GM18499 (cell line): ENCODE data around the gene C10orf67.
"Not testable (repeated sequence)": the region's sequence is repeated elsewhere in the genome, so short reads cannot be mapped to it uniquely, and the experiment has no call there.

ENCODE experiments used
- ATAC-seq: cut with Tn5 transposase; IDR thresholded peaks from one replicate; pipeline ENCODE4 v1.9.1; 2021; ENCODE audit warnings: moderate number of reproducible peaks; ENCODE audit not compliant: insufficient read depth, unreplicated experiment

C10orf67 gene

DNA sequence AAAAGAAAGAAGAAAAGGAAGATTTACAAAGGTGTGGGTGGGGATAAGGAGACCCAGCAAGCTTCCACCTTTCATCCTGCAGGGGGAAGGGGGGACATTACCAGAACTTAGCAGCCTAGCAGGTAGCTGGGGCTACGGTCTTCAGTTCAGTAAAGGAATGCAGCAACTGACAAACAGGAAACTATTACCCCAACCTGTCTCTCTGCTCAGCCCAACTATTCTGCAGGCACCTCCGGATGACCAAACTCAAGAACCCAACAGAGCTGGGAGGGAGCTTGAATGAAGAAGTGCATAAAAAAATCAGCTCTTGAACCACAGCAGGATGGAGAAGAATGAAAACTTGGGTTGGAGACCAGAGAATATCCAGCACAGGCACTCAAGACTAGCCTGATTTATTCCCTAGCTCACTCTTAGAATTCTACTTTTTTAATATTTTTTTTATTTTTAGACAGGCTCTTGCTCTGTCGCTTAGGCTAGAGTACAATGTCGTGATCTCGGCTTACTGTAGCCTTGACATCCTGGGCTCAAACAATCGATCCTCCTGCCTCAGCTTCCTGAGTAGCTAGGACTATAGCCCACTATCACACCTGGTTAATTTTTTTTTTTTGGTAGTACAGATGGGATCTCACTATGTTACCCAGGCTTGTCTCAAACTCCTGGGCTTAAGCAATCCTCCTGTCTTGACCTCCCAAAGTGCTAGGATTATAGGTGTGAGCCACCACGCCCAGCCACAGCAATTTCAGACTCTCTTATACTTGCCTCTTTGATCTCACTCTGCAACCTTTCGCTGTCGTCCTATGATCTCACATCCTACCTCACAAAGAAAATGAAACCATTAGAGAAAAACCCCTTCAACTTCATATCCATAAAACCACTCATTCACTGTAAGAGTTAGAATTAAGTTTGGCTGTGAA, 18.5 kb upstream of the C10orf67 start:
- peak; percentile 41 for ATAC-seq

DNA sequence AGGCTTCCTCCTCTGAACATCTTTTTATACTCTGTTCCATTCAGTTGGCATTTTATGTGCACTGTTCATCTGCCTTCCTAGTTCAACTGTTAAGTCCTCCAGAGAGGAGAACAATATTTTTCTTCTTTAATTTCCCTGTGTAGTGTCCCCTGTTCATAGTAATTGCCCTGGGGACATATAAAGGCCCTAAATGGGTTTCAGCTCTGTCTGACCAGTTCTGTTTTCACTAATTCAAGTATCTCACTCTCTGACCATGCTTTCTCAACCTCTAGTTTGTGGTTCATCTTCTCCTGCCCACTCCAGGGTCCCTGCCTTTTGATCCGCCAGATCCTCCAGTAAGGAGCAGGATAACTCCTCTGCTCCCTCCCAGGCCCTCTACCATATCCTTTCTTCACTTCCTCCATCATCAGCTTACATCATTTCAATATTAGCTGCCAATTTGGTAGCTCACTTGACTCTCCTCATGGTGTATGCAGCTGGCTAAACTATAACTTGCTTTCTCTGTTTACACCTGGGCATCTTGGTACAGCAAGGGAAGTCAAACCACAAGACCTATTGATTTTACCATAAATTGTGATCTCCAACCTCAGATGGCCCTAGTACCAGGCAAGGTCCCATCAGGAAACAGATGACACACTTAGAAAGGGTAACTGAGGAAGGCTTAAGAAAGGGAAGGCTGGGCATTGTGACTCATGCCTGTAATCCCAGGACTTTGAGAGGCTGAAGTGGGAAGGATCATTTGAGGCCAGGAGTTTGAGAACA, 17.7 kb upstream of the C10orf67 start:
- peak; percentile 26 for ATAC-seq

DNA sequence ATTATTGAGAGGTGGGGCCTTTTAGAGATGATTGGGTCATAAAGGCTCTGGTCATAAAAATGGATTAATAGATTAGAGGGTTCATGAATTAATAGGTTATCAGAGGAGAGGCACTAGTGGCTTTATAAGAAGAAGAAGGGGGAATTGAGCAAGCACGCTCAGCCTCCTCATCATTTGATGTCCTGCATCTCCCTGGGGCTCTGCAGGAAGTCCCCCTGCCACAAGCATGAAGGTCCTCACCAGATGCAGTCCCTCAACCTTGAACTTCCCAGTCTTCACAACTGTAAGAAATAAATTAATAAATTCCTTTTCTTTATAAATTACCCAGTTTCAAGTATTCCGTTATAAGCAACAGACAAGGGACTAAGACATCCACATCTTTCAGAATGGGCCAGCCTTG, 17.1 kb upstream of the C10orf67 start:
- no peak for ATAC-seq

DNA sequence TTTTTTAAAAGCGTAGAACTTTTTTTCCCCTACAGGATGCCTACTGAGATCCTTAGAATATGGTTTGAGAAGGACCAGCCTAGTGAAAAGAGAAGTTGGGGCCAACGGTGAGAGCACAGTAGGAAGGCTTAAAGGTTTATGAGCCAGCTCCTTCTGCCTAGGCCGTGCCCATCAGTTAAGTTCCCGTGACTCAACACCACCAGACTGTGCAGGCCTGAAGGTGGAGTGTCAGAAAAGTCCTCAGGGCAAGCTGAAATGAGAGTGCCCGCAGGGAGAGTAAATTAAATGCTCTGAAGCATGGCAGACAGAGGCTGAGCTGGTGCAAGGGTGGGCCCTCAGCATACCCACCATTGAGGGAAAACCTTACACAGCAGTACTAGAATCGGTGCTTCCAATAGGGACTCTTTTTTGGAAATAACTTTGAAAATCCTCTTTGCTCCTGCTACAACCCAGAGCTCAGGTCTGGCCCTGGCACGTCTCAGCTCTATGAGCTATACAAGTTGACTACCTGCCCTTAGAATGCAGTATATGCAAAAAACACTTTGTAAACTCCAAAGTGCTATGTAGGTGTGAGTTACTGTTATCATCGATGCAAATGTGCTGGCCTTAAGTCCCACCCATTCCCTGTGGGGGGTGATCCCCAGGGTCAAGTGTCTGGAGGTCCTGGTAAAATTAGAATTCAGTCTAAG, 15.2 kb upstream of the C10orf67 start:
- ATAC-seq, result no peak

DNA sequence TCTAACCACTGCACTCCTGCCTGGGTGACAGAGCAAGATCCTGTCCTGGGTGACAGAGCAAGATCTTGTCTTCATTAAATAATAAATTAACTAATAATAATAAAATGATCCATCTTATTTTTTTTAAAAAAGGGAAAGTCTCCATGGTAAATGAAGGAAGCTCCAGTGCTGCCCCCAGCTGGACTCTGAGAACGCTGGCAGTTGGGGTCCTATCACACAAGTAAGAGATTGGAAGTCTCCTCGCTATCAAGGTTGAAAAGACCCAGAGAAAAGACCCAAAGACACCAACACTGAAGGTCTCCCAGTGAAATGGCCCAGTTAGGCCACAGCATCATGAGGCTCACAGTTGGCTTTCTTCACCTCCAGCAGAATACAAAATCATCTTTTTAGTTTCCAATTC, 13.8 kb upstream of the C10orf67 start:
- ATAC-seq, result no peak

DNA sequence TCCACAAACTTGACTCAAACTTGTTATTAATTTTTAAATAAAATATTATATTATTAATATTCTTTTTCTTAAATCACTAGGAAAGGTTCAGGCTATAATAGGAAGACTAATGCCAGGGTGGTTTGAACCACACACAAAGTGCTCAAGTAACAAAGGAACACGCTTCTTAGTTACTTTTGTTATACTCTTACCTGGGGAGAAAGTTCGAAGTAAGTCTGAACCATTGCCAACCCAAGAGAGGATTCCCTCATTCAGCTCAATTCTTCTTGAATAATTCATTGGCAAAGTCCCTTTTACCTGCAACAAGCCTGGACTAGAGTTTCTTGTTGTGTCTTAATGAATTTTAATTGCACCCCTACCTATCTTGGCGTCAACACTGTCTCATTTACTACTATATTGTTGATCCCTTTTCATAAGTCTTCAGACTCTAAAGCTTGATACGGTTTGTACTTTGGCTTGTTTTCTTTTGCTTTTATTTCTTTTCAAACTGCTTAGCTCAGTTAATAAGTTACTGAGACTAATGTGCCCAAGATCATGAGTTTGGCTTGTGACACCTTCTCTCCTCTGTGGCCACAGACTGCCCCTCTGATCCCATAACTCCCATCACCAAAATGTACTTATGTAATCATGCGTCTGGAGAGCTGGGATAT, 10.2 kb upstream of the C10orf67 start:
- ATAC-seq, result no peak

DNA sequence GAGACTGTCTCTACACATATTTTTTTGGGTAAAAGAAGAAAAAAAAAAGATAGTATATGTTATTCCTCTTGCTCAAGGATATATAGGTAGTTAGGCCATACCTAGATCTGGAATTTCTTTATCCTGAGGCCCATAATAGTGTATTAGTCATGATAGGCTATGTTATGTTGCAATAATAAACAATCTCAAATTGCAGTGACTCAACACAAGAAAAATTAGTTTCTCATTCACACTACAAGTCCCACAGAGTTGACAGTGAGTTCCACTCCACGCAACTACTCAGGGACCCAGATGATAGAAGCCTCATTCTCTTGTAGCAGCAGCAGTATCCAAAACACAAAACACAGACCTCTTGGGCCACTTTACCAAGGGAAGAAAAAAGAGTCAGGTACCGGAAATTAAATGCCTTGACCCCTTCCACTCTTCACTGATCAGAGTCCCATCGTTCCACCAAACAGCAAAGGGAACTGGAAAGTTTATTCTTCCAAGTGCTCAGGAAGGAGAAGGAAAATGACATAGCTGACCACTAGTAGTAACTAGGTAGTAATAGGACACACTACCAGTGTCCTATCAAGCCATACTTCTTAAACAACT, 7.4 kb upstream of the C10orf67 start:
- no peak for ATAC-seq

DNA sequence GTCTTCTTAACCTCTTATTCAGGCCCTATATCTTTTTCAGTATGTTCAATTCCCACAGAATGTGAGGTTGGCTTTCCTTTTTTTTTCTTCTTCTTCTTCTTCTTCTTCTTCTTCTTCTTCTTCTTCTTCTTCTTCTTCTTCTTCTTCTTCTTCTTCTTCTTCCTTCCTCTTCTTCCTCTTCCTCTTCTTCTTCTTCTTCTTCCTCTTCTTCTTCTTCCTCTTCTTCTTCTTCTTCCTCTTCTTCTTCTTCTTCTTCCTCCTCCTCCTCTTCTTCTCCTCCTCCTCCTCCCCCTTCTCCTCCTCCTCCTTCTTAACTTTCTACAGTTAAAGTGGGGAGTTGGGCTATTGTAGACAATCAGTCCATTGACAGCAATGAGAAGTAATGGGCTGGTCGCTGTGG, 6.1 kb upstream of the C10orf67 start:
- not testable (repeated sequence) for ATAC-seq

DNA sequence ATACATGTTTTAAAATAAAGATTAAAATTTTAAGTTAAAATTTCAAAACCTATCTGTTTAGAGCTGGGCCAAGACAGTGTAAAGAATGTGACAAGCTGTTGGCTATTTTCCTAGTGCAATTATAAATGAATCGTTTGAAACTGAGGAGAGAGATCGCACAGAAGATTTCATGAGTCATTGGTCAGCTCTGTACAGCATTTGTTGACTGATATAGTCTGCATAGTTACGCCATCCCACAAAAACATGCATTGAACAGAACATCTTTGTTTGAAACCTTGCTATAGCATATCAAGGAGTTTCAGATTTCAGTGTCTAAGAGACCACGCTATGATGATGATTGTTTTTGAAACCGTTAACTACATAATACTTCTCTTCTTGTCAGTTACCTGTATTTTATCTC, 1.3 kb upstream of the C10orf67 start:
- ATAC-seq, result no peak

DNA sequence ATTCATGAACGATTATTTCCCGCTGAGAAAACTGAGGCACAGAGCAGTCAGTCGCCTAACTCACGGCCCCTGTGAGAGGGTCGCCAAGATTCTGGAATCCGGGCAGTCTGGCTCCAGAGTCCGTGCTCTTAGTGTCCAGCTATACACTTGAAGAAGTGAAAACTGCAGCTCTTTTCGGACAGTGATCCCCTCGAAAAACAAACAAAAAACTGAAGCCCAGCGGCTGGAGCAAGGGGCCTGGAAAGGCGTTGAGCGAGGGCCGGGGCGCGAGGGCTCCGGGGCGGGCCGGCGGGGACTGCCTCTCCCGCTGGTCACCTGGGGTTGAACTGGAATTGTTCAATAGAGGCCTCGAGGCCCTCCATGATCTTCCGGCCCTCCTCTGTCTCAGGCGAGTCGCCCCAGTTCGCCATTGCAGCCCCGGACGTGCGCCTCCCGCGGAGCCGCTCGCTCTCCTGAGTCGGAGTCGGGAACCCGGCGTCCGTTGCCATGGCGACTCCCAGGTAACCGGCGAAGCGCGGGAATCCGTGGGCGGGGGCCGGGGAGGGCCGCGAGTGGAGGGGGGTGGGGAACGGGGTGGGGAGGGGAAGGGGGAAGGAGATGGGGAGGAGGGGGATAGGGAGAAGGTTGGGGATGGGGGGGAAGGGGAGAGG, 881 bp downstream of the C10orf67 start:
- no peak for ATAC-seq

DNA sequence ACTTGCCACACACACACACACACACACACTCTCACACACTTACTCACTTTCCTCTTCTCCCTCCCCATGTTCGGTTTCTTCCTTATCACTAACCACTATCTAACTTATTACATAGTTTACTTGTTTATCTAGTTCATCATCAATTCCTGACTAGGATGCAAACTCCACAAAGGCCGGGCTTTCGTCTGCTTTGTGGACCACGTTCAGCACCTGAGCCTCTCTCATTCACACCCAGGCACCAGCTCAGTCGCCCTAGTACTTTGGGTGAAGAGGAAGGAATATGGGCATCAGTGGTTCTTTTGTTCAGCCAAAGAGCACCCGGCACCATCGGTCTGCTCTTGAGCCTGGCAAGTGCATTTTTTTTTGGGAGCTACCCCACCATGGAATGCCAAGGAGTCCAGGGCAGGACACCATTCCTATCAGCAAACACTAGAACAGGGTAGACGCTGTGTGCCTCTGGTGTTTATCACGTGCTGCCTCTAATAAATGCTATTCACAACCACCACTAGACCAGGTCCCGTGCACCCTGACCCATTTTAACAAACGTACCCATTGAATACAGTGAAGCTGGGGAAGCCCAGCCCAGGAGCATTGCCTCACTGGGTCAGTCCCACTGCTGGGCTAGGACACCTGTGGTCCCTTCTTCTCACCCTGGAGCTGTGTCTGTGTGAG, 2.2 kb downstream of the C10orf67 start:
- no peak for ATAC-seq

DNA sequence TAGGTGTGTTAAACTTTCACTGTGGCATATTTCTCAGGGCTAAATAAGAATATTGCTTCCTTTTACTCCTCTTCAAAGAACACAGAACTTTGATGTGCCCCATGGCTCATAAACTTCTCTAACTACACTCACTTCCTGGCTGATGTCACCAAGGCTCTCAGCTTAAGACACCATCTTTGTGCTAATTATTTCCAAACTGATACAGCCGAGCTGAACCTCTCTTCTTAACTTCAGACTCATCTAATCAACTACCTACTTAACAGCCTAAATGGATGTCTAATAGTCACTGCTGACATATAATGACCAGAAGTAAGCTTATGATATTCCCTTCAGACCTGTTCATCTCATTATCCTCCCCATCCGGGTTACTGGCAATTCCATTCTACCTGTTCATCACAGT, 3.6 kb downstream of the C10orf67 start:
- ATAC-seq, result no peak

DNA sequence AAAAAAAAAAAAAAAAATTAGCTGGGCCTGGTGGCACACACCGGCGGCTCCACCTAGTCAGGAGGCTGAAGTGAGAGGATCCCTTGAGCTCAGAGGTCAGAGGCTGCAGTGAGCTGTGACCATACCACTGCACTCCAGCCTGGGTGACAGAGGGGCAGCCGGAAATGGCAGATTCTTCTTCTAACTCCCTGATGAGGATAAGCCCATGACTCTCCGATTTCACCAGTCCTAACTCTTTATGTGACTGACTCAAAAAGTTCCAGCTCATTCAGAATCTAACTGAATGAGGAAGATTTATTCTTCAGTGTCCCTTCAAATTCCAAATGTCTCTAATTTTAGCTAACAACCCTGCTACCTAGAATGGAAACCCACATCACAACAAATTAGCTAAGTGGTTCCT, 4.2 kb downstream of the C10orf67 start:
- ATAC-seq, result no peak

DNA sequence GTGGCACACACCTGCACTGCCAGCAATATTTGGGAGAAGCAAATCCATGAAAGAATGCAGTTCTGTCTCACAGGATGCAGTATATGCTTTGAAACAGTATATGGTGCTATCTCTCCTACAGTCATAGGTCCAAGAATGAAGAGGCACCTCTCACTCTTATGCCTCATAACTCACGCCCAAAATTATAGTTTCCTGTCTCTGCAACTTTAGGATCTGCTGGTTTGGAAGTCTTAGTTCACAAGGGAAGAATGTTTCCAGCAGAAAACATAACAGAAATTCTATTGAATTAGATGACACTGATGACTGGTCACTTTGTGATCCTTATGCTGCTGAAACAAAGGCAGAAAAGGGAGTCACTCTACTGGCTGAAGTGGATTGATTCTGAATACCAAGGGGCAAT, 5.7 kb downstream of the C10orf67 start:
- ATAC-seq, result no peak

DNA sequence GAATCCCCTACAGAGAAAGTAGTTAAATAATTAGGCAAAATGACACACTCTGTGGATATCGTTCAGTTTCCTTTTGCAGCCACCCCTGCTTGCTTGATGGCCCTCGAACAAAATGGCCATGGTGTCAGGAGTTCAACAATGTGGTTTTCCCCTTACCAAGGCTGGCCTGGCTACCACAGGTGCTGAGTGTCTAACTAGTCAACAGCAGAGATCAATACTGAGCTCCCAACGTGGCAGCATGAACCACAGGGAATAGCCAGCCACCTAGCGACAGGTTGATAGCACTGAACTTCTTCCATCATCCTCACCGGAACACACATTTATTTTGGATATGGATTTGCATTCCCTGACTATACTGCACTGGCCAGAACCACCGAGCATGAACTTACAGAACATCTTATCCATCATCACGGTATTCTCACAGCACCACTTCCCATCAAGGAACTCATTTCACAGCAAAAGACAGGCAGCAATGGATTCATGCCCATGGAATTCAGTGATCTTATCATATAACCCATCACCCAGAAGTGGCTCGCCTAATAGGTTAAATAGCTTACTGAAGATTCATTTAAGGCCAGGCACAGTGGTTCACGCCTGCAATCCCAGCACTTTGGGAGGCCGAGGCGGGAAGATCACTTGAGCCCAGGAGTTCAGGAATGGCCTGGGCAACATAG, 6.3 kb downstream of the C10orf67 start:
- ATAC-seq, result no peak

DNA sequence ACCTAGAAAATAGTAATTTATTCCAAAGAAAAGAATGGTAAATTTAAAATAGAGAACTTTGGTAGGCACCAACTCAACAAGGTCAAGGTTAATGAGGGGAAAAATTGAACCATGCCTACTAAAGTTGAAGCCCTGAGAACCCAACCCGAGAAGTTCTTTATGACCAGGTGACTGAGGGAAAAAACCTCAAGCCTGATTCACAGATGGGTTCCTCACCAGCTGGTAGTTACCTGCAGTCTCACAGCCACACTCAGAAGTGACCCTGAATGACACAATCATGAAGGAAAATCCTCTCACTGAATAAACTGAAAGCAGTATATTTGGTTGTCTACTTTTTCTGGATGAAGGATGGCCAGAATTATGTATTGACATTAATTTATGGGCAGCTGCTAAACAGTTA, 7.0 kb downstream of the C10orf67 start:
- no peak for ATAC-seq

DNA sequence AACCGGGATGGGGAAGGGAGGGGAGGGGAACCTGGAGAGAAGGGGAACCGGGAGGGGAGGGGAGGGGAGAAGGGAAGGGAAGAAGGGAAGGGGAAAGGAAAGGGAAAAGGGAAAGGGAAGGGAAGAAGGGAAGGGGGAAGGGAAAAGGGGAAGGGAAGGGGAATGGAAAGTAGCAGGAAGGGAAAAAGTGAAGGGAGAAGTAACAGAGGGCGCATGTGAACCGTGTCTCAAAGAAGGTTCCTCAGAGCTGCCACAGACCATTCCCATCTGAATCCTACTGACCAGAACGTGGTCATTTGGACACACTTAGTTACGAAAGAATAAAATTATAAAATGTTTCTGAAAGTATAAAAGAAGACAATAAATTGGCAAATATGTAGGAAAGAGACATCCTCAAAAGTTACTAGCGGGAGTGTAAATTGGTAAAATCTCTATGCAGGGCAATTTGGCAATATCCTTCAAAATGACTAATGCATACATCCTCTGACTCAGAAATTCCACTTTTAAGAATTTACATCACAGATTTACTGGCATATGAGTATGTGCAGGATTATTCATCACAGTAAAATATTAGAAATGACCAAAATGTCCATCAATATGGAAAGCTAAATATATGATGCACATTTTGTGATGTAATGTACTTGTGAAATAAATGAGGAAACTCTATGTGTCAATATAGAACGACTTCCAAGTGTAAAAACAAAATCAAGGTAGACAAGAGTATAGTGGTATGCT, 12.9 kb downstream of the C10orf67 start:
- no peak for ATAC-seq

DNA sequence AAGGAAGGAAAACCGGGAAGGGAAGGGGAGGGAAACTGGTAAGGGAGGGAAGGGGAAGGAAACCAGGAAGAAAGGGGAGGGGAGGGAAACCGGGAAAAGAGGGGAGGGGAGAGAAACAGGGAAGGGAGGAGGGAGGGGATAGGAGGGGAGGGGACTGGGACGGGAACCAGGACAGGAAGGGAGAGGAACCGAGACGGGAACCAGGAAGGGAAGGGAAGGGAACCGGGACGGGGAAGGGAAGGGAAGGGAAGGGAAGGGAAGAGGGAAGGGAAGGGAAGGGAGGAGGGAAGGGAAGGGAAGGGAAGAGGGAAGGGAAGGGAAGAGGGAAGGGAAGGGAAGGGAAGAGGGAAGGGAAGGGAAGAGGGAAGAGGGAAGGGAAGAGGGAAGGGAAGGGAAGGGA, 13.6 kb downstream of the C10orf67 start:
- ATAC-seq, result no peak
